Ectodermal cell (in vitro differentiated cells): ENCODE data around the gene SERPINE1.
"Not testable (repeated sequence)": the region's sequence is repeated elsewhere in the genome, so short reads cannot be mapped to it uniquely, and the experiment has no call there.

Source experiments
- H3K27ac ChIP-seq: 2 replicates; pipeline ENCODE4 v1.7.0; 2013; ENCODE audit warnings: mild to moderate bottlenecking, low read depth, low read length; ENCODE audit not compliant: insufficient read depth, poor library complexity, severe bottlenecking
- H3K27me3 ChIP-seq: 2 replicates; pipeline ENCODE4 v1.7.0; 2013; ENCODE audit warnings: mild to moderate bottlenecking, low read length; ENCODE audit not compliant: insufficient read depth, control insufficient read depth, poor library complexity, severe bottlenecking
- H3K36me3 ChIP-seq: one replicate; pipeline ENCODE4 v1.7.0; 2013; ENCODE audit warnings: low read length; ENCODE audit not compliant: control insufficient read depth, insufficient read depth
- H3K4me1 ChIP-seq: one replicate; pipeline ENCODE4 v1.7.0; 2013; ENCODE audit warnings: low read length; ENCODE audit not compliant: control insufficient read depth, insufficient read depth
- H3K4me3 ChIP-seq: 2 replicates; pipeline ENCODE4 v1.7.0; 2013; ENCODE audit warnings: low read depth, low read length, control low read depth; ENCODE audit not compliant: insufficient read depth
- H3K9me3 ChIP-seq: 2 replicates; pipeline ENCODE4 v1.7.0; 2013; ENCODE audit warnings: mild to moderate bottlenecking, low read length, moderate library complexity; ENCODE audit not compliant: control insufficient read depth
- WGBS, 2 experiments: methylation state at CpG; one replicate each; pipeline ENCODE4 v1.1.7; 2013; ENCODE audit warnings: missing lambda C conversion rate in 2 of 2; 5-methylcytosine and 5-hydroxymethylcytosine counted together

Gene SERPINE1

GRCh38 chr7:101102026-101102425 lies 24.9 kb upstream of the SERPINE1 start:
- WGBS, 2 experiments = 88% methylated on average over 6 of the region's 6 CpGs
- Histone ChIP-seq H3K36me3 (no peaks in the 10 kb centered on the region), H3K27me3 (no peaks in the 10 kb centered on the region), H3K9me3 (no peaks in the 10 kb centered on the region), H3K4me1 (peaks cover 12% of the 10 kb centered on the region), H3K27ac (no peak overlapping the region), H3K4me3 (no peak overlapping the region)

GRCh38 chr7:101103701-101104100 lies 23.2 kb upstream of the SERPINE1 start:
- H3K4me1 ChIP-seq = peaks cover 18% of the 10 kb centered on the region
- not testable (repeated sequence) for H3K4me3 ChIP-seq, H3K27ac ChIP-seq, H3K36me3 ChIP-seq, H3K27me3 ChIP-seq, H3K9me3 ChIP-seq
- 87 to 91% methylated on average over 10 of the region's 10 CpGs for WGBS, 2 experiments

GRCh38 chr7:101104193-101104713 lies 22.7 kb upstream of the SERPINE1 start:
- Histone ChIP-seq H3K4me1 (peaks cover 18% of the 10 kb centered on the region), H3K4me3 (no peak overlapping the region), H3K9me3 (no peaks in the 10 kb centered on the region), H3K36me3 (no peaks in the 10 kb centered on the region), H3K27me3 (no peaks in the 10 kb centered on the region), H3K27ac (no peak overlapping the region)
- 75 to 81% methylated on average over 15 of the region's 15 CpGs for WGBS, 2 experiments

- Histone ChIP-seq H3K9me3 (no peaks in the 10 kb centered on the region), H3K36me3 (no peaks in the 10 kb centered on the region), H3K27ac (no peak overlapping the region), H3K4me1 (peaks cover 16% of the 10 kb centered on the region), H3K27me3 (no peaks in the 10 kb centered on the region), H3K4me3 (no peak overlapping the region)
- whole genome bisulfite sequencing, 2 experiments = 92 to 96% methylated on average over 3 of the region's 3 CpGs
Observed at GRCh38 chr7:101104799-101105198, 22.1 kb upstream of the SERPINE1 start.

- WGBS, 2 experiments = 91% methylated on average over 5 of the region's 5 CpGs
- H3K36me3 ChIP-seq, H3K4me3 ChIP-seq, H3K27me3 ChIP-seq, H3K27ac ChIP-seq, H3K9me3 ChIP-seq: not testable (repeated sequence)
- H3K4me1 ChIP-seq = peaks cover 12% of the 10 kb centered on the region
Observed at GRCh38 chr7:101105248-101105647, 21.7 kb upstream of the SERPINE1 start.

GRCh38 chr7:101106386-101106785 lies 20.5 kb upstream of the SERPINE1 start:
- Histone ChIP-seq H3K36me3 (no peaks in the 10 kb centered on the region), H3K27ac (no peak overlapping the region), H3K9me3 (no peaks in the 10 kb centered on the region), H3K4me3 (no peak overlapping the region), H3K27me3 (no peaks in the 10 kb centered on the region), H3K4me1 (peaks cover 5% of the 10 kb centered on the region)
- 93 to 94% methylated on average over 7 of the region's 7 CpGs for WGBS, 2 experiments

GRCh38 chr7:101108330-101108857 lies 18.5 kb upstream of the SERPINE1 start:
- Histone ChIP-seq H3K4me3 (no peak overlapping the region), H3K36me3 (no peaks in the 10 kb centered on the region), H3K27ac (no peak overlapping the region), H3K27me3 (no peaks in the 10 kb centered on the region), H3K4me1 (peaks cover 5% of the 10 kb centered on the region), H3K9me3 (no peaks in the 10 kb centered on the region)
- 82 to 84% methylated on average over 16 of the region's 16 CpGs for WGBS, 2 experiments

- H3K27ac ChIP-seq = no peak overlapping the region
- no peaks in the 10 kb centered on the region for H3K36me3 ChIP-seq
- 89% methylated on average over 7 of the region's 7 CpGs for WGBS, 2 experiments
- H3K4me1 ChIP-seq = peaks cover 5% of the 10 kb centered on the region
- no peaks in the 10 kb centered on the region for H3K9me3 ChIP-seq
- H3K27me3 ChIP-seq = no peaks in the 10 kb centered on the region
- H3K4me3 ChIP-seq = no peak overlapping the region
Observed at GRCh38 chr7:101108961-101109360, 17.9 kb upstream of the SERPINE1 start.

- 90 to 92% methylated on average over 6 of the region's 6 CpGs for whole genome bisulfite sequencing, 2 experiments
- no peak overlapping the region for H3K27ac ChIP-seq
- H3K9me3 ChIP-seq = no peaks in the 10 kb centered on the region
- H3K4me1 ChIP-seq = peaks cover 5% of the 10 kb centered on the region
- no peak overlapping the region for H3K4me3 ChIP-seq
- no peaks in the 10 kb centered on the region for H3K27me3 ChIP-seq
- no peaks in the 10 kb centered on the region for H3K36me3 ChIP-seq
Observed at GRCh38 chr7:101109368-101109767, 17.5 kb upstream of the SERPINE1 start.

GRCh38 chr7:101111261-101111660 lies 15.6 kb upstream of the SERPINE1 start:
- H3K27me3 ChIP-seq = no peaks in the 10 kb centered on the region
- H3K4me1 ChIP-seq = peaks cover 5% of the 10 kb centered on the region
- no peak overlapping the region for H3K27ac ChIP-seq
- no peaks in the 10 kb centered on the region for H3K9me3 ChIP-seq
- H3K36me3 ChIP-seq = no peaks in the 10 kb centered on the region
- WGBS, 2 experiments = 86 to 93% methylated on average over 5 of the region's 5 CpGs
- no peak overlapping the region for H3K4me3 ChIP-seq

GRCh38 chr7:101112233-101112632 lies 14.7 kb upstream of the SERPINE1 start:
- no peaks in the 10 kb centered on the region for H3K27me3 ChIP-seq
- peaks cover 5% of the 10 kb centered on the region for H3K4me1 ChIP-seq
- no peak overlapping the region for H3K4me3 ChIP-seq
- H3K9me3 ChIP-seq = no peaks in the 10 kb centered on the region
- WGBS, 2 experiments = 92 to 93% methylated on average over 11 of the region's 11 CpGs
- H3K27ac ChIP-seq = no peak overlapping the region
- H3K36me3 ChIP-seq = no peaks in the 10 kb centered on the region
